H1 (cell line): Measurements from ENCODE around the gene RPP25. TPM values are rescaled to one million over a fixed set of nuclear protein-coding genes. Genes with fewer than 3 reads are reported as not detected.

Source experiments
- HDAC6 ChIP-seq: IDR thresholded peaks from one replicate; pipeline ENCODE4 v1.7.1; 2012; ENCODE audit warnings: low read depth, mild to moderate bottlenecking, inconsistent platforms, low read length, moderate library complexity
- TBP ChIP-seq: IDR thresholded peaks from 2 replicates; pipeline ENCODE4 v1.6.1; 2011; ENCODE audit warnings: low read depth, low read length, improper control_type of control experiment
- ZNF274 ChIP-seq: IDR thresholded peaks from 2 replicates; pipeline ENCODE4 v1.7.0; 2012; ENCODE audit warnings: low read length, borderline replicate concordance; ENCODE audit errors: extremely low read depth
- polyA plus RNA-seq, 7 experiments: library from polyadenylated mRNA; depleted of rRNA in 3 of 7; stranded (reverse) in 5 of 7; unstranded in 2 of 7; fragments of >200 nt in 5 of 7; fragments of 200-250 nt in 2 of 7; gene quantifications; 1 replicate in 5 of 7; 2 replicates in 1 of 7; 4 replicates in 1 of 7; pipeline versions ENCODE4 v1.2.1 to v1.2.3, GENCODE V29; 2011 to 2013; ENCODE audit warnings: missing spikeins in 2 of 7, mixed read lengths in 2 of 7
- total RNA-seq: library from RNA; stranded (reverse); fragmentation: NEBNext Ultra II Directional; extraction: Animal tissue kit (Norgen Biotek cat#: 25700); gene quantifications from 2 replicates; pipeline ENCODE4 v1.2.1, GENCODE V29; 2021

The RPP25 gene
- total and polyA plus RNA-seq, 2 of the 8 experiments (the other 6 are each of a cell fraction or from before 2014, with no cell fraction given) = 17.4 to 19.8 TPM

GRCh38 chr15:74978503-74978902 lies 21.9 kb upstream of the RPP25 start (continued):
- TF ChIP-seq HDAC6 (no peak), ZNF274 (no peak), TBP (no peak)
- TF ChIP-seq, all 59 proteins: peak for 0
